ENCODE measurements around the gene COPZ1. TPM values are rescaled to one million over a fixed set of nuclear protein-coding genes. Genes with fewer than 3 reads are reported as not detected.

The COPZ1 gene
- total and polyA plus RNA-seq, 2 donors (not counting 3 experiments of a cell fraction or from before 2014, with no cell fraction given), result 143 to 174 TPM

DNA sequence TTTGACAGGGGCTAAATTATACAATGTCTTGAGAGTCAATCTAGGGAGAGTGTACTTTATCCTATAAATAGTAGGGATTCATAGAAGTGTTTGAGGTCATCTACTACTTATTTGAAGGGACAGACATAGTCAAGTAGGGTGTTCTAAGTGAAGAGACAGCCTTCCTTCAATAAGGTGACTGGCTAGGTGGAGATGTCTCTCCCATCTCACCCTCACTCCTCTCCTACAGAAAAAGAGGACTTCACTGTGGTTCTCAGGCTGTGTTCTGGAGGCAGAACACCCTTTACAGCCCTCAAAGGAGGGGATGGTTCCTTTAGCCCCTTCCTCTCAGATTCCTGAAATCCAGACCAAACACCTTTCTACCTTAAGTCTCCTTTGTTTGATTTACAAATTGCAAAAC lies 21.3 kb upstream of the COPZ1 start:
- FAIRE-seq, result no peak
- H3K4me3 ChIP-seq (replicated peaks in 1 of 3; ENCODE audit: insufficient read depth in 1 of 3, low read depth in 1 of 3, low read length in 3 of 3), result no peak overlapping the region
- H3K79me2 ChIP-seq (ENCODE audit: control insufficient read depth, insufficient read depth, low read length), result no peaks in the 10 kb centered on the region
- ChIA-PET POLR2A (interaction anchor here (0.6 kb wide), 1 partner anchor 18 kb away, joined by 3 read pairs; no protein-coding TSS in a partner anchor), CTCF (no interaction called here)
- no peaks in the 10 kb centered on the region for H3K9me1 ChIP-seq (replicated peaks; ENCODE audit: control insufficient read depth, extremely low read depth, insufficient read depth, low read length)
- no peaks in the 10 kb centered on the region for H3K36me3 ChIP-seq (ENCODE audit: control insufficient read depth in 2 of 2, extremely low read depth in 1 of 2, insufficient read depth in 2 of 2, low read length in 2 of 2)
- no peaks in the 10 kb centered on the region for H3K9me3 ChIP-seq (replicated peaks; ENCODE audit: control insufficient read depth, insufficient read depth, low read length)
- intact Hi-C loops (cut with micrococcal nuclease), result no loop called here
- no peaks in the 10 kb centered on the region for H3K4me1 ChIP-seq (ENCODE audit: control insufficient read depth, extremely low read depth, insufficient read depth, low read length)
- no peak overlapping the region for H3K9ac ChIP-seq (replicated peaks; ENCODE audit: extremely low read depth, insufficient read depth, low read length)
- H2AFZ ChIP-seq (ENCODE audit: low read depth, low read length), result no peak overlapping the region
- TF ChIP-seq POLR2AphosphoS5 (IDR thresholded peaks at IDR 0.05; ENCODE audit: insufficient read depth, low read depth, low read length), result no peak
- TF ChIP-seq FOS (IDR thresholded peaks at IDR 0.05; ENCODE audit: borderline replicate concordance, insufficient read depth, low read length), result no peak
- TF ChIP-seq POLR2A (IDR thresholded peaks at IDR 0.05; ENCODE audit: low read depth, low read length), result no peak
- no peak for TF ChIP-seq JUN (IDR thresholded peaks at IDR 0.05; ENCODE audit: borderline replicate concordance, insufficient read depth, insufficient read length, low read depth)
- no peak for TF ChIP-seq MYC (IDR thresholded peaks at IDR 0.05; ENCODE audit: low read depth, low read length)
- TF ChIP-seq GATA2 (IDR thresholded peaks at IDR 0.05; ENCODE audit: insufficient read depth, insufficient read length, low read depth, low read length), result no peak
- no peak for TF ChIP-seq EZH2 (IDR thresholded peaks at IDR 0.05; ENCODE audit: borderline replicate concordance, low read depth, low read length, severe bottlenecking)
- dilution Hi-C loops (cut with MboI; ENCODE audit: extremely low pct_ligation_motif_present, low sequenced_read_pairs), result no loop called here
- DNase-seq (ENCODE audit: low read depth, low spot score), result no peak
- no peak overlapping the region for H3K4me2 ChIP-seq (ENCODE audit: insufficient read depth, low read length)
- H3K27ac ChIP-seq (ENCODE audit: insufficient read depth, low read depth, low read length), result no peak overlapping the region
- peaks cover 41 to 54% of the 10 kb centered on the region in 2 experiments for H3K27me3 ChIP-seq (ENCODE audit: control insufficient read depth in 2 of 2, insufficient read depth in 2 of 2, low read length in 2 of 2)
- no TSS peak for BruUV-seq (replicated peaks)
- H4K20me1 ChIP-seq (replicated peaks; ENCODE audit: control insufficient read depth, extremely low read depth, insufficient read depth, low read length), result no peaks in the 10 kb centered on the region

DNA sequence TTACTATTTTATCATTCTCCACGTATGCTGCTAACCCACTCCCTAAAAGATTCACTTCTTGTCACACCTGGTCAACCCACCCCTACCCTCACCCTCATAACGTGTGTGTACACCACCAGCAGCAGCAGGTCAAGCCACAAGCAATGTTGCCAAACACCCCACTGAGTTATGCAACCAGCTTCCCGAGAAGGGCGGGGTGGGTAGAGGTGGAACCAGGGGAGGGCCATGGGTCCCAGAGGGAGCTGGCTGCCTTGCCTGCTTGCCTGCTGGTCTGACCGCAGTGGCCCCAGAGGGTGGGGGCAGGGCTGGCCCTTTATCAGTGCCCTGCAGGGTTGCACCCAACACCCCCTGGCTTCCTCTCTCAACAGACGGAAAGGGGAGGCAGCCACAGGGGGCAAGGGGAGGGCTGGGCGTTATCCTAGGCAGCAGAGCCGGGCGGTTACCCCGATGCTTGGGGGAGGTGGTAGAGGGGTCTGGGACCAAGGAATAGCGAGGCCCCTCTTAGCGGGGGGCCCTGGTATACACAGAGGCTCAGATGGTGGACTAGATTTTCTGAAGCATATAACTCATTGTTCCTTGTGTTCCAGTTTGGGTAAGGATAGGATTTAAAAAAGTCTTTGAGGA lies 20.6 kb upstream of the COPZ1 start:
- peaks cover 38 to 48% of the 10 kb centered on the region in 2 experiments for H3K27me3 ChIP-seq (ENCODE audit: control insufficient read depth in 2 of 2, insufficient read depth in 2 of 2, low read length in 2 of 2)
- no peaks in the 10 kb centered on the region for H3K4me1 ChIP-seq (ENCODE audit: control insufficient read depth, extremely low read depth, insufficient read depth, low read length)
- H3K36me3 ChIP-seq (ENCODE audit: control insufficient read depth in 2 of 2, extremely low read depth in 1 of 2, insufficient read depth in 2 of 2, low read length in 2 of 2), result no peaks in the 10 kb centered on the region
- no peak overlapping the region for H2AFZ ChIP-seq (ENCODE audit: low read depth, low read length)
- H3K9me3 ChIP-seq (replicated peaks; ENCODE audit: control insufficient read depth, insufficient read depth, low read length), result no peaks in the 10 kb centered on the region
- no peak for FAIRE-seq
- dilution Hi-C loops (cut with MboI; ENCODE audit: extremely low pct_ligation_motif_present, low sequenced_read_pairs) (no loop called here), intact Hi-C loops (cut with micrococcal nuclease) (no loop called here)
- DNase-seq (ENCODE audit: low read depth, low spot score), result no peak
- H3K27ac ChIP-seq (ENCODE audit: insufficient read depth, low read depth, low read length), result no peak overlapping the region
- BruUV-seq (replicated peaks), result no TSS peak
- H3K9ac ChIP-seq (replicated peaks; ENCODE audit: extremely low read depth, insufficient read depth, low read length), result no peak overlapping the region
- CTCF ChIA-PET, result no interaction called here
- H3K9me1 ChIP-seq (replicated peaks; ENCODE audit: control insufficient read depth, extremely low read depth, insufficient read depth, low read length), result no peaks in the 10 kb centered on the region
- H3K79me2 ChIP-seq (ENCODE audit: control insufficient read depth, insufficient read depth, low read length), result no peaks in the 10 kb centered on the region
- H3K4me2 ChIP-seq (ENCODE audit: insufficient read depth, low read length), result no peak overlapping the region
- no peaks in the 10 kb centered on the region for H4K20me1 ChIP-seq (replicated peaks; ENCODE audit: control insufficient read depth, extremely low read depth, insufficient read depth, low read length)
- no peak overlapping the region for H3K4me3 ChIP-seq (replicated peaks in 1 of 3; ENCODE audit: insufficient read depth in 1 of 3, low read depth in 1 of 3, low read length in 3 of 3)
- POLR2A ChIA-PET, result interaction anchor here (0.6 kb wide), 1 partner anchor 18 kb away, joined by 3 read pairs; no protein-coding TSS in a partner anchor
- TF ChIP-seq FOS (IDR thresholded peaks at IDR 0.05; ENCODE audit: borderline replicate concordance, insufficient read depth, low read length) (no peak), MYC (IDR thresholded peaks at IDR 0.05; ENCODE audit: low read depth, low read length) (no peak), POLR2AphosphoS5 (IDR thresholded peaks at IDR 0.05; ENCODE audit: insufficient read depth, low read depth, low read length) (no peak), JUN (IDR thresholded peaks at IDR 0.05; ENCODE audit: borderline replicate concordance, insufficient read depth, insufficient read length, low read depth) (no peak), GATA2 (IDR thresholded peaks at IDR 0.05; ENCODE audit: insufficient read depth, insufficient read length, low read depth, low read length) (no peak), EZH2 (IDR thresholded peaks at IDR 0.05; ENCODE audit: borderline replicate concordance, low read depth, low read length, severe bottlenecking) (no peak)

Data from endothelial cell of umbilical vein (primary cell).